ENCODE data around the gene FREM2.

DNA sequence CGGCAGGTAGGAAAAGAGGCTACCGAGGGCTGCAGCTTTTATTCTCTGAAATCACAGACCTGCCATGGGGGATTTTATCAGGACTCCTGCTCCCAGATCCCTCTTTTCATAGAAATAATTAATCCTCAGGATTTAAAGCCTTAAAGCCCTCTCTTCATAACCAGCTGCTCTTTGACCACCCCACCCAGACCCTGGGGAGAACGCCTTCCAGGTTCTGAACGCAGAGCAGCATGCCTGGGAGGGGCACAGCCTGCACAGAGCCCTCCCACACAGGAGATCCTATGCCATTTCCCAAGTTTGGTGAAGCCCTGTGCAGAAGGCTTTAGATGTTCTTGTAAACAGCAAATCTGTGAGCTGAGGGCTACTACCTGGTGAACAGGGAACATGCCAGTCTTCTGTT, 212.7 kb downstream of the FREM2 start:
- no peak for TF ChIP-seq CTCF (IDR thresholded peaks at IDR 0.05)
- TF ChIP-seq POLR2A (IDR thresholded peaks at IDR 0.05), result no peak

Data from body of pancreas (tissue), 4 donors.